COLO668 (cell line): ENCODE results near the gene TSC1.
"Not testable (repeated sequence)": the region's sequence is repeated elsewhere in the genome, so short reads cannot be mapped to it uniquely, and the experiment has no call there.

Source experiments
- DNase-seq: peaks from one replicate; lab custom pipeline; 2025; ENCODE audit not compliant: unreplicated experiment; lab: John Stamatoyannopoulos, UW

TSC1 gene

DNA sequence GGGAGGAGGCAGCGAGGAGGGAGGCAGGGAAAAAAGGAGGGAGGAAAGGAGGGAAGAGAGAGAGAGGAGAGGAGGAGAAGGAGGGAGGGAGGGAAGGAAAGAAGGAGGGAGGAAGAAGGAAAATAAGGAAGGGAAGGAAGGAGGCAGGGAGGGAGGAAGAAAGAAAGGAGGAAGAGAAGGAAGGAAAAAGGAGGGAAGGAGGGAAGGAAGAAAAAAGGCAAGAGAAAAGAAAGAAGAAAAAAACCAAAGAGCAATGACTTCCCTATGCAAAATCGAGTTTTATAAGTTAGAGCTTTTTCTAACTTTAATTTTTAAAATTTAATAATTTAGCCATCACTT lies 33.7 kb upstream of the TSC1 start:
- no peak for DNase-seq

DNA sequence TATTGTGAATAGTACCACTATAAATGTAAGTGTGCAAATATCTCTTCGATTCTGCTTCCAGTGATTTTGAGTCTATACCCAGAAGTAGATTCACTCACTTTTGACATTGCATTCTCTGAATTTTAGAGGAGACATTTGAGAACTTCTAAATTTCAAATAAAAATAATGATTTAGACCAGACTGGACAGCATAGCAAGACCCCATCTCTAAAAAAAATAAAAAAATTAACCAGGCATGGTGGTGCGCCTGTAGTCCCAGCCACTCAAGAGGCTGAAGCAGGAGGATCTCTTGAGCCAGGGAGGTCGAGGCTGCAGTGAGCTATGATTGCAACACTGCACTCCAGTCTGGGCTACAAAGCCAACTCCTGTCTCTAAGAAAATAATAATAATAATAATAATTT lies 32.2 kb upstream of the TSC1 start:
- no peak for DNase-seq

DNA sequence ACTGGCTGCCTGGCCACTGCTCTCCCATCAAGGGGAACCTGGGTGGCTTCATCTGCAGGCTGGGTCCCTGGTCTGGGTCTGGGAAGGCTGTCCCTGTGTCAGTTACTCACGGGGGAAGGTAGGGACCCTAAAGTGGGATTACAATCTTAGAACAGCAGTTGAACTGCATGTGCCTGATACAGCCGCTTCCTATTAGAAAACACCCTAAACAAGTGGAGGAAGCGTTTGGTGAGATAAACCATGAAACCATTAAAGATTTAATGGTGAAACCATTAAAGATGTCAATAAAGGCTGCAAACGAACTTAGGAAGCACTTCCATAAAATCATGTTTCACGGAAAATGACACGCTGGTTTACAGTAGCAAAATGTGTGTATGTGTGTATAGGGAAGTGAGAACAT lies 31.5 kb upstream of the TSC1 start:
- DNase-seq = no peak

DNA sequence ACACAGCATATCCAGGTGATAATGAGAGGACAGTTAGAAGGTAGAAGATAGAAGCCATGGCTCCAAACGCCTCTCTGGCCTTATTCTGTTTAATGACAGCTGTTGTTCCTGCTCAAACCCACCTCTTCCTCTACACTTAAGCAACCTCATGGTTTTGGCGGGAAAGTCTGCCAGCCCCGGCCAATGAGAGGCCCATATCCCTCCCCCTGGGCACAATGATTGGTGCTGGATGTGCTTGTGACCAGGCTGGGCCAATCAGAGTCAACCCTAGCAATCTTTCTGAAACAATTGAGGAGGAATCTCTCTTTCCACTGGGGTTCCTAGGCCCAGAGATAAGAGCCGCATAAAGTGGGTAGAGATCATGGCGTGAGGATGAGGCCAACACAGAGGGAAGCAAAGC lies 29.3 kb upstream of the TSC1 start:
- no peak for DNase-seq

DNA sequence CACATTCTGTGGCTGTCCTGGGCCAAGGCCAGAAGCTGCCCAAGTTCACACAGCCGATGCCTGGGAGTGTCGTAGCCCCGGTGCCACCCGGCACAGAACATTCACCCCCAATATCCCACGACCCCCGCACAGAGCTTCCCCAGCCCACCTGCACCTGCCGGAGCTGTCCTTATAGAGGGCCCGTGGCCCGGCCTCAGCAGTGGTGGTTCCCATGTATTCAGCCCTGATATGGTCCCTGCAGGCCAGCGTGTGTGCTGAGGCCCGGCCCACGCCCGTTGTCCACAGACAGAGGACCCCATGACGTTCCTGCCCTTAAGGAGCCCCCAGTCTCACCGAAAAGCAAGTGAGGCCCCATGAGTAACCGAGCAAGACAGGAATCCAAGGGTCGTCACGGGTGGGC lies 28.8 kb upstream of the TSC1 start:
- no peak for DNase-seq

DNA sequence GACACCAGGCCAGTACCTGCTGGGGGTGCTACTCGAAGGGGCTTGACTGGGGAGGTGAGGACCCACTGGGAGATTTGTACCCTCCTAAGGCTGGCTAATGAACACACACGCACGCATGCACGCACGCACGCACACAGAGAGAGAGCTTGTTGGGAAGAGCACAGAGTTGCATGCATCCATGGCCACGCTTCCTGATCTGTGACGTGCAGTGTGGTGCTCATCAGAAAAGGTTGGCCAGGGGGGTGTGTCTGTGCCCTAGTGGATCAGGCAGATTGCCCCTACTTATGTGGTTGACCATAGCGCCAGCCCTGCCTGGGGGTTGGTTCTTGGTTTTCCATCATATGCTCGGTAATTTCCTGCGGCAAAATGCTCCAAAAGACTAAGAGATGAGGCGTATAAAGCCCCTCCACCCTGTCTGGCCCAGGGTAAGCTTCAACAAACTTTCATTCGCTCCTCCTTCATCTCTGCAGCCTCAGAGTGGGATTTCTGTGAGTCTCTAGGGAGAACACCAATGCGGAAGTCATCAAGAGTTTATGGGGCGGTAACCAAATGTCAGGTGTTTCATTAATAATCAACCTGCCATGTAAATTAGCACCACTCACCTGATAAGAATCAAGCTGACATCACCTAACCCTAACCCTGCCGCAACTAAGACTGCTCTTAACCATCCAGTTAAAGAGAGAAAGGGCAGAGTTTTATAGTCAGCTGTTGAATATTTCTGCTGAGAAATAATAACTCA lies 26.1 kb upstream of the TSC1 start:
- DNase-seq = no peak

DNA sequence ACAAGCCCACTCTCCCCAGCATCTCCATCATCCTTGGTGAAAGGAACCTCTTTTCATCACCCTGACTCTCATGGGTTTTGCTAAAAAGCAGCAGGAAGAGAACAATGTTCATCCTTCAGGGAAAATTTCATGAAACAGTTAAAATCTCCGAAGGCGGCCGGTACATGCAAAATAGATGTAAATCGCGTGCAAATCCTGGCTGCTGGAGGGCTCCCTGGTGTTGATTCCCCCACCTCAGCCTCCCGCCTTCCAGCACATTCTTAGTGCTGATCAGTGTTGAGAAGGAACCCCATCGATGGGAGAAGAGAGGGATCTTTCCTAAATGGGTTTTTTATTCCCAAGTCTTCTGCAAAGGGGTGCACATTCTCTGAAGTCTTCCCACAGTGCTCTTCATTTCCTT lies 25.4 kb upstream of the TSC1 start:
- DNase-seq = no peak

DNA sequence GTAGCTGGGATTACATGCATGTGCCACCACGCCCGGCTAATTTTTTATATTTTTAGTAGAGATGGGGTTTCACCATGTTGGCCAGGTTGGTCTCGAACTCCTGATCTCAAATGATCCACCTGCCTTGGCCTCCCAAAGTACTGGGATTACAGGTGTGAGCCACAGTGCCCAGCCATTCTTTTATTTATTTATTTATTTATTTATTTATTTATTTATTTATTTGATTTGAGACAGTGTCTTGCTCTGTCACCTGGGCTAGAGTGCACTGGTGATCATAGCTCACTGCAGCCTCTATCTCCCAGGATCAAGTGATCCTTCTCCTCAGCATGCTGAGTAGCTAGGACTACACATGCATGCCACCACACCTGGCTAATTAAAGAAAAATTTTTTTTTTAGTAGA lies 23.5 kb upstream of the TSC1 start:
- DNase-seq = not testable (repeated sequence)

DNA sequence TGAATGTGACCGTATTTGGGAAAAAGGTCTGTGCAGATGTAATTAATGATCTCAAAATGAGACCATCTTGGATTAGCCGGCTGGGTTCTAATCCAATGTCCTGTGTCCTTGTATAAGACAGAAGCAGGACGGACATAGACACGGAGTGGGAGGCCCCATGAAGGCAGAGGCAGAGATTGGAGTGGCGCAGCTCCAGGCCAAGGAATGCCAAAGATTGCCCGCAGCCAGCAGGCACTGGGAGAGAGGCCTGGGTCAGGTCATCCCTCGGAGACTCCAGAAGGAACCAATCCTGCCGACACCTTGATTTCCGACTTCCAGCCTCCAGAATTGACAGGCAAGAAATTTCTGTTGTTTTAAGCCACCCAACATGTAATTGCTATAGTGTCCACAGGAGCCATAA lies 21.1 kb upstream of the TSC1 start:
- DNase-seq = no peak

DNA sequence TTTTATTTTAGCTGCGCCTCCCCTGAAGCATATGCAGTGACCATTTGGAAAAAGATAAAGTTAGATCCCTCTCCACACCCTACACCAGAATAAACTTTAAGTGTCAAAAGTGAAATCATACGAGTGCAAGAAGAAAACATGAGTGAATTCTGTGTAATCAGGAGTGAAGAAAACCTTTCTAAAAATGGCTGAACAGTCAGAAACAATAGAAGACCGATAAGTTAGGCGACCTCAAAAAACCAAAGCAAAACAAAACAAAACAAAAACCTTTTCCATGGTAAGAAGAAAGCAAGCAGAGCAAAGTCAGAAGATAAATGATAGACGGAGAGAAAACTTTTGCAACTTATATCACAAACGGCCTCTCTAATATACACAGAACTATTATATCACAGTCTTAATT lies 16.6 kb upstream of the TSC1 start:
- no peak for DNase-seq

DNA sequence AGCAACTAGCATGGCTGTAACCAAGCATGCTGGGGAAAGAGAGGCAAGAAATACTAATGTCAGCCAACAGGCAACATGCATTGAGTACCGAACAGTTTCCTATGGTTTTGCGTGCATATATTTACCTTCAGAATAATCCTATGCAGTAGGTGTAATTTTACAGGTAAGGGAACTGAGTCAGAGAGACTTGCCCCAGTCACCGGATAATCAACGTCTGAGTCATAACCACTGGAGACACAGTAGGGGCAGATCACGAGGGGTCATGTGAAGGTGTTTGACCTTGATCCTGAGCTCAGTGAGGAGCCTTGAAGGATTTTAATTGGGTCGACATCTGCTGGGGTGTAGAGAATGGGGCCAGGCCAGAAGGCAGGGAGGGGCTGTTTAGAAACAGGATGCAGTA lies 13.4 kb upstream of the TSC1 start:
- no peak for DNase-seq

DNA sequence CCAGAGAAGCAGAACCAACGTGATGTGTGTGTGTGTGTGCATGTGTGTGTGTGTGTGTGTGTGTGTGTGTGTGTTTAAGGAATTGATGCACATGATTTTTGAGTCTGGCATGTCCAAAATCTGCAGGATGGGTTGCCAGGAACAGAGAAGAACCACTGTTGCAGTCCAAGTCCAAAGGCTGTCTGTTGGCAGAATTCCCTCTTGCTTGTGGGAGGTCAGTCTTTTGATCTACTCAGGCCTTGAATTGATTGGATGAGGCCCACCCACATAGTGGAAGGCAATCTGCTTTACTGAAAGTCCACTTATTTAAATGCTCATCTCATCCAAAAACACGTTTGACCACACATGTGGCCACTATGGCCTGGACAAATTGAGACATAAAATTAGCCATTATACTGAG lies 11.4 kb upstream of the TSC1 start:
- DNase-seq = no peak

DNA sequence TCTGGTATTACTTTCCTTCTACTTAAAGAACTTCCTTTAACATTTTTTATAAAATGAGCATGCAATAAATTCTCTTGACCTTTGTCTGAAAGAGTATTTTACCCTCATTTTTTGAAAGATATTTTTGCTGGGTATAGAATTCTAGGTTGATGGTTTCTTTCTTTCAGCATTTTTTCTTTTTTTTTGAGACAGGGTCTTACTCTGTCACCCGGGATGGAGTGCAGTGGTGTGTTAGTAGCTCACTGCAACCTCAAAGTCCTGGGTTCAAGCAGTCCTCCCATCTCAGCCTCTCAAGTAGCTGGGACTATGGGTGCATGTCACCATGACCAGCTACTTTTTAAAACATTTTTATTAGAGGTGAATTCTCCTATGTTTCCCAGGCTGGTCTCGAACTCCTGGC lies 10.7 kb upstream of the TSC1 start:
- no peak for DNase-seq

DNA sequence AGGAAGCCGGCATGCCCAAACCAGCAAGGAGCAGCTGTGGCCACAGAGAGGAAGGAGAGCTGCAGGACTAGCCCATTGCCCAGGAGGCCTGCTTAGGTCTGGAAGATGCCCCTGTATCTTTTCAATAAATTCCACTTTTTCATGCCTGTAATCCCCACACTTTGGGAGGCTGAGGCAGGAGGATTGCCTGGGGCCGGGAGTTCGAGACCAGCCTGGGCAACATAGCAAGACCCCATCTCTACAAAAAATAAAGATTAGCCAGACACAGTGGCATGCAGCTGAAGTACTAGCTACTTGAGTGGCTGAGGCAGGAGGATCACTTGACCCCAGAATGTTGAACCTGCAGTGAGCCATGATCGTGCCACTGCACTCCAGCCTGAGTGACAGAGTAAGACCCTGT lies 5.3 kb upstream of the TSC1 start:
- DNase-seq = no peak

DNA sequence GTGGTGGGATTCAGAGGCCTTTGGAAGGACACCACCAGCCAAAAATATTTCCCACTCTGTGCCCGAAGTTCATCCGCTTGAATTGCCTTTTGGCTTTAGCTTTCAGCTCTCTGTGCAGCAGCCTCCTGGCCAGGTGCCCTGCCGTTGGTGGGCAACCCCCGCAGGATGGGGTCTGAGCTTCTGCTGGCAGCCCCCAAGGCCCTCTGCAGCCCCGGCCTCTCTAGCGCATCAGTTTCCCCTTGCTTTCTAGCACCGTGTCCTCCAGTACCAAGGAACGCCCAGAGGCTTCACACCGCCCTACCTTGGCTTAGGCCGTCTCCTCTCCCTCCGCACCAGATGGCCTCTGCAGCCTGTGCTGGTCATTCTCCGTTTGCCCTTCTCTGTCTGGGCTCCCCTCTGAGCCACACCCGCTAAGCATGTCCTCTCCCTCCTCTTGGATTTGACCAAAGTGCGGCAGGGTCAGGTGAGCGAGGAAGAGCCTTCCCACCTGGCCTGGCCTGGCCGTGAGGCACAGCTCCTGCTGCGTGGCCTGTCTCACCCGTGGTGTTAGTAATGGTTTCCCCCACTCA lies 4.2 kb upstream of the TSC1 start:
- no peak for DNase-seq

DNA sequence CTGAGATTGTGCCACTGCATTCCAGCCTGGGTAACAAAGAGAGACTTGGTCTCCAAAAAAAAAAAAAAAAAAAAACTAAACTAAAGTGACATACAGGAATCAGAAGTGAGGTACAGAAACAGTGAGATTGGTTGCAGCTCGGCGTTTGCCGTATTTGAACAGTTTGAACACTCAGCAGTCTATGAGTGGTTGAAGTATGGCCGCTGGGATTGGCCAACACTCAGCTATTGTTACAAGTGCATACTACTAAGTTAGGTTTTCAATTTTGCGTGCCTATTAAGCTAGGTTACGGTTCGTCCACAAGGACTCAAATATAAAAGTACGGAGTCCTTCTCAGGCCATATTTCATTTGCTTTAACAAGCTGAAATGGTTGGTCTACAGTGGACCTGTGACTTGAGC lies 3.3 kb upstream of the TSC1 start:
- no peak for DNase-seq

DNA sequence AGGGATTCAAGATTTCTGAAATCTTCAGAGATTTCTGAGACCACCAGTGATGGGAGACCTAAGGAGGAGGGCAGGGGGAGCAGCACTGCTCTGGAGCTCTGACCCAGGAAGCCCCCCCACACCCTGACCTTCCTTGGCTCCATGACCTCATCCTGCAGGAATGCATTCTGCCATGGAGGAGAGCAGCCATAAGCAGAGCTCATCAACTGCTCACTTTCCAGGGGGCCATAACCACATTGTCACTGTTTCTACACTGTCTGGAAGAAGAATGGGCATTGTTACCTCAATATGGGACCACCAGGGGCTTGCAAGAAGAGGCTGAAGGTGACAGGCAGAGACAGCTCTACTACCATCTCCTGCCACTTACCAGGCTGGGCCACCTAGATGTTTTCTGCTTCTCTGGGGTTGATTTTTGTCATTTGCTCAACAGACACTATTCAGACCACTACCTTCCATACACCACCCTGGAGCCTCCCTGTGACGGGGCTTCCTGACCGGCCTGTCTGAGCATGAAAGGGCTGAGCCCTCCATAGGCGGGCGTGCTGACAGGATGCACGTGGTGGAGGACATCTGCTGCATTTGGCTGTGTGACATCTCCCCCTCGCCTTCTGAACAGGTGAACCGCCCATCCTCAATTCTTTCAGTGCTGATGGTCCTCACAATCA lies 2.3 kb upstream of the TSC1 start:
- DNase-seq = no peak

DNA sequence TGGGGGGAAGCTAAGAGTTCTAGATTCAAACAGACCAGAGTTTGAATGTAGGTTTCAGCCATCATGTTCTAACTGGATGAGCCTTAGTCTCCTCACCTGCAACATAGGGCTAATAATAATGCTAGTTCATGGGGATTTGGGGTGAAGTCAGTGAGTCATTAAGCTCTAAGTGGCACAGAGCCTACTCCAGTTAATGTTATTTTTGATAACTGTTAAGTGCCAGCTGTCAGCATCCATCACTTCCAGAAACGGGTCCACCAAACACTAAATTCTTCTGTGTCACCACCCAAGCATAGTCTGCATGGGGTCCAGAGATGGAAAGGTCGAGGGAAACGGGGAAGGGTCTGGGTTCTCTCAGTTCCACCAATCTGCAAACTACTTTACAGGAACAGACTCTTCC lies 1.8 kb upstream of the TSC1 start:
- no peak for DNase-seq

DNA sequence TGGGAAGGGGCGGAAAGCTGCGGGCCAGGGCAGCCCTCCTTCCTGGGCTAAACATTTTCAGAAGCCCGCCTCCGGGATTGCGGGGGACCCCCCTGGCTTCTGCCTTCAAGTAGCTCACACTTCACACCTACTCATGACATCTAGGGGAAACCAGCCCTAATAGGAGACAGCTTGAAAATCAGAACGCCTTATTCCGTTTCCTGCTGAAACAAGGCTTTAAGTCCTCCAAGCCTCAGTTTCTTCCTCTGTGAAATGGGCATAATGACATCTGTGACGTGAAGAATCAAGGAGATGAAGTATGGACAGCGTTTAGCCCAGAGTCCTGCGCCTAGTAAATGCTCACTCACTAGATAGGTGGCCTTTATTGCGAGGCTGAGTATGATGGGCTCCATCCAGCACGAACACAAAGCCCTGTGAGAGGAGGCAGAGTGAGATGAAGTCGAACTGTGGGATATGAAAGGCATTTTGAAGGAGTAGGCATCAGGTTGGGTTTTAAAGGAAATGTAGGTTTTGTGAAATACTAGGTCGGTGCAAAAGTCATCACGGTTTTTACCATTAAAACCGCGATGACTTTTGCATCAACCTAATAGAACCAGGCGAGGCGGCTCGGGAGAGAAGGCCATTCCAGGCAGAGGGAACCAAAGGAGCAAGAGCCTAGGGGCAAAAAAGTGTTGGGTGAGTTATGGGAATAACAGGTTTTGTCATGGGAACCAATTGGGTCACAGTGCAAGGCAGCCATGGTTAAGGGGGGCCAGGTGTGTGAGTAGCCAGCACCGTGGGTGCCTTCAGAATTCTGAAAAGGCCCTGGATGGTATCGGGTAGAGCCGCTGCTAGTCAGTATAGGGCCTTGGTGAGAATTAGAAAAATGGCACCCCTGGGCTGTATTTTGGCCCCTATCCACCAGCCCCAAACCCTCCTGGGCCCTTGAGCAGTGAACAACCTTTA lies 1.0 kb upstream of the TSC1 start:
- no peak for DNase-seq

DNA sequence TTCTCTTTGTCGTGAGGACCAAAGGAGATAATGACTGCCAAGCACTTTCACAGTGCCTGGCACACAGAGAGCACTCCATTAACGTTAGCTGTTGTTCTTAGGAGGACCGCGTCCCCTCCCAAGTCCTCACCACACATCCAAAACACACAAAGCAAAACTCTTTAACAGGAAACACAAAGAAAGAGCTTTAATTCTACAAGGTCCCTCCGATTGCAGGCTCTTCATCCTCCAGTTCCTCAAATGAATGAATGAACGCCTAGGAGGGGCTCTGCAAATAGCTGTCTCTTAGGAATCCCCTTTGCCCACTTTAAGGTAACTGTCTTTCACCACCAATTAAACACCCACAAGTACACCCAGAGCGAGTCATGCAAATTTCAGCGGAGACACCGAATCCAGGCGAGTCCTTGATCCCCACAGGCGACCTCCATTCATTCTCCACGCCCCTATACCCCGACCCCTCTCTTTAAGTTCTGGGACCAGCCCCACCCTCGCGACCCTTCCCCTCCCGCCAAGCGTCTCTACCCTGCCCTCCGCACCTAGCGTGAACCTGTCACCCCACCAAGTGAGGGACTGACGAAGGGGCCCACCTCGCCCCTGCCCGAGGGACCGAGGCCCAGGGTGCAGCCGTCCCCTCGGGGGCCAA lies 644 bp downstream of the TSC1 start:
- no peak for DNase-seq

DNA sequence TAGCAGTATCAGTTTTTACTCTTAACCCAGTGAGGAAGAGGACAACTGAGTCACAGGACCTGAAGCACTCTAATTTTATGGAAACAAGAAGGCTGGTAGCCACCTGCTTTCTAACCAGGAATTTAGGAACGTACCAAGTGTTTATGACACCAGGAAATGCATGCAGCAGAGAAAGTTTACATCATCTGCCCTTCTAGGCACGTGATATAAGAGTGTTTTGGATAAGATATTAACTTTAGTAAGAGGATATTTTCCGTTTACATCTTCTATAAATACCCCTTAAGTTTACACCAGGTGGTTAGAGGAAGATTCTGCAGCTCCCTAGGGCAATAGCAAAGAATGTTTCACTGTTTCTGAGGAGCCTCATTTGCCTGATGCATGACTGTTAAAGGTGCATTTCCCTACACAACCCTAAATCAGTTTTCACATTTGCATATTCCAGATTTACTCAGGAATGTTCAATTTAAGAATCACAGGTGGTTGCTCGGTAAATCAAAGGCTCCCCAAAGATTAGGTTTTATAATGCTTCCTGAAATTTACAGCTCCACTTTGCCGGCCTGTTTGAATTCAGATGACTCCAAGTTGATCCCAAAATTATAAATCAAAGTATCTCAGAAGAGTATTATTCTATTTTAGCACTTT lies 1.8 kb downstream of the TSC1 start:
- DNase-seq = no peak
